ENCODE measurements around the gene ASCL5. TPM values are rescaled to one million over a fixed set of nuclear protein-coding genes. Genes with fewer than 3 reads are reported as not detected.
A peak's percentile ranks its signal among the peaks of the same experiment; 100 is the strongest.

The ASCL5 gene
- total RNA-seq, 1 donor from 2014 or later, result 0.29 TPM

- intact Hi-C loops (cut with DNase I), result no loop called here
- H3K4me1 ChIP-seq, result no peaks in the 10 kb centered on the region
- no peak overlapping the region for H3K27ac ChIP-seq
- no peak overlapping the region for H3K4me3 ChIP-seq
- H3K36me3 ChIP-seq, result no peaks in the 10 kb centered on the region
- no peaks in the 10 kb centered on the region for H3K9me3 ChIP-seq
- DNase-seq (no peak), ATAC-seq (peak; percentile 7)
- no peaks in the 10 kb centered on the region for H3K27me3 ChIP-seq
- TF ChIP-seq CTCF (IDR thresholded peaks at IDR 0.05), result no peak
These were observed 921 bp upstream of the ASCL5 start for GRCh38 chr1:201127755-201128455.

DNA sequence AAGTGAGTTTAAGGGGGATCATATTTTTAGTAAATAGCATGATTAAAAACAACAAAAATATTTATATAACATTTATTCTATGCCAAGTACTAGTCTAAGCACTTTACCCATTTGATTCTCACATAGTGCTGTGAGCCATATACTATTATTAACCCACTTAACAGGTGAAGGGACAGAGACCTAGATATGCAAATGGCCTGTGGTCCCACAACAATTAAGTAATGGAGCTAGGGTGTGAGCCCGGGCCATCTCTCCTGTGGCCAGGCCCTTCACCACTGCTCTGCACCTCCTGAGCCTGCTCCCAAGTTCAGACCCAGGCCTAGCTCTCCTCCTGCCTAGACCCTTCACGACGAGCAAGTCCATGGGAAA is 537 bp downstream of the ASCL5 start:
- DNase-seq, result no peak
- Histone ChIP-seq H3K4me1 (no peaks in the 10 kb centered on the region), H3K4me3 (no peak overlapping the region), H3K27ac (no peak overlapping the region), H3K36me3 (no peaks in the 10 kb centered on the region), H3K9me3 (no peaks in the 10 kb centered on the region), H3K27me3 (no peaks in the 10 kb centered on the region)
- intact Hi-C loops (cut with DNase I), result no loop called here
- TF ChIP-seq CTCF (IDR thresholded peaks at IDR 0.05), result no peak
- ATAC-seq, result no peak

DNA sequence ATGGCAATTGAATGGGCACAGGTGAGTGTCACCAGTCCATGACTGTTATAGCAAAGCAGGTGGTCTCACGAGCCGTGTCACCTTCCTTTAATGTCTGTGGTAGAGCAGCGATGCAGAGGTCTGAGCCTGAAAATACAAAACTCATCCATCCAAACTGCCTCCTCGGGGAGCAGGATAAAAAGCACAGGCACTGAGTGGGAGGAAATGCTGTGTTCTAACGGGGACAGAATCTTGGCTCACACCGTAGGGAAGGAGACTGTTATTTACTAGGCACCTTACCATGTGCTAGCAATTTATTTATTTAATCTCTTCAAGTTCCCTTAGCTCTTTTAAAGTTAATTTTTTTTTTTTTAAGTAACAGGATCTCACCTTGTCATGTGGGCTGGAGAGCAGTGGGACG is 1.2 kb downstream of the ASCL5 start:
- no peaks in the 10 kb centered on the region for H3K27me3 ChIP-seq
- H3K4me3 ChIP-seq, result no peak overlapping the region
- no peak for ATAC-seq
- intact Hi-C loops (cut with DNase I), result no loop called here
- no peak for DNase-seq
- no peak overlapping the region for H3K27ac ChIP-seq
- no peaks in the 10 kb centered on the region for H3K9me3 ChIP-seq
- H3K4me1 ChIP-seq, result no peaks in the 10 kb centered on the region
- TF ChIP-seq CTCF (IDR thresholded peaks at IDR 0.05), result no peak
- no peaks in the 10 kb centered on the region for H3K36me3 ChIP-seq

GRCh38 chr1:201125019-201125418 is 2.0 kb downstream of the ASCL5 start:
- Histone ChIP-seq H3K27me3 (no peaks in the 10 kb centered on the region), H3K4me3 (no peak overlapping the region), H3K4me1 (peaks cover 2% of the 10 kb centered on the region), H3K27ac (no peak overlapping the region), H3K9me3 (no peaks in the 10 kb centered on the region), H3K36me3 (no peaks in the 10 kb centered on the region)
- intact Hi-C loops (cut with DNase I), result no loop called here
- TF ChIP-seq CTCF (IDR thresholded peaks at IDR 0.05), result no peak
- ATAC-seq (no peak), DNase-seq (no peak)

DNA sequence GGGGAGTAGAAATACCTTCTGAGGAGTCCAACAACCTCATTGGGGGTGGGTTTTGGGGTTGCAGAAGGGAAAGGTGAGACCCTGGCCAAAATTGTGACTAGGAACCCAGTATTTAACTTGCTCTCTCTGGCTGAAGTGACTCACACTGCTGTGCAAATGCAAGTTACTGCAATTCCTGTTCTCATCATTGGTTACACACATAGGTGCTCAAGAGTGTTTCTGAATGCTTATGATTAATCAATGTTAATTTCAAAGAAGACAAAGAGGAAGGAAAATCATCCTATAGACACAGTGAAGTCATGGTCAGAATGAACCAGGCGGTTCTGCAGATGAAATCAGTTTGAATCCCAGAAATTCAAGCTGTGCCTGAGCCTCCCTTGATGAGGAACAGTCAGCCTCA is 3.1 kb downstream of the ASCL5 start:
- no peak overlapping the region for H3K27ac ChIP-seq
- intact Hi-C loops (cut with DNase I), result no loop called here
- ATAC-seq (no peak), DNase-seq (no peak)
- no peaks in the 10 kb centered on the region for H3K9me3 ChIP-seq
- no peaks in the 10 kb centered on the region for H3K27me3 ChIP-seq
- H3K4me3 ChIP-seq, result no peak overlapping the region
- H3K4me1 ChIP-seq, result peaks cover 10% of the 10 kb centered on the region
- TF ChIP-seq CTCF (IDR thresholded peaks at IDR 0.05), result no peak
- H3K36me3 ChIP-seq, result no peaks in the 10 kb centered on the region

All from upper lobe of right lung (tissue), 1 donor.